Astrocyte of the cerebellum (primary cell): Measurements from ENCODE around the gene OR56B4.
"Not testable (repeated sequence)": the region's sequence is repeated elsewhere in the genome, so short reads cannot be mapped to it uniquely, and the experiment has no call there.

Experiments used
- DNase-seq: peaks from one replicate; pipeline ENCODE4 v3.0.0-alpha.2; 2011; ENCODE audit warnings: low read depth
- H3K4me3 ChIP-seq: 2 replicates; pipeline ENCODE4 v1.5.1; 2011; ENCODE audit warnings: mild to moderate bottlenecking, low read depth, low read length, moderate library complexity
- CTCF ChIP-seq: IDR thresholded peaks from 2 replicates; pipeline ENCODE4 v1.5.1; 2012; ENCODE audit warnings: low read length, low read depth, moderate library complexity, mild to moderate bottlenecking; ENCODE audit errors: missing control alignments
- in situ Hi-C: cut with HindIII; loops from 2 replicates; pipeline ENCODE4 v1.10.0; 2017; ENCODE audit warnings: low sequenced_read_pairs

The OR56B4 gene

GRCh38 chr11:6107384-6107783, at the start of gene OR56B4:
TSS of gene OR56B4 (plus strand) at chr11:6107684. CDS start at chr11:6107779, 95 bp downstream.
- in situ Hi-C loops, DNase-seq, H3K4me3 ChIP-seq: not testable (repeated sequence)

GRCh38 chr11:6061475-6061874, 46.0 kb upstream of the OR56B4 start:
- in situ Hi-C loops: no loop called here
- TF ChIP-seq CTCF: no peak
- H3K4me3 ChIP-seq: no peak overlapping the region
- DNase-seq: no peak

GRCh38 chr11:6062691-6063358, 44.7 kb upstream of the OR56B4 start:
- DNase-seq: no peak
- no peak overlapping the region for H3K4me3 ChIP-seq
- TF ChIP-seq CTCF: no peak
- in situ Hi-C loops: no loop called here

- TF ChIP-seq CTCF: no peak
- in situ Hi-C loops: no loop called here
Measured at GRCh38 chr11:6067502-6067901, 40.0 kb upstream of the OR56B4 start.

DNA sequence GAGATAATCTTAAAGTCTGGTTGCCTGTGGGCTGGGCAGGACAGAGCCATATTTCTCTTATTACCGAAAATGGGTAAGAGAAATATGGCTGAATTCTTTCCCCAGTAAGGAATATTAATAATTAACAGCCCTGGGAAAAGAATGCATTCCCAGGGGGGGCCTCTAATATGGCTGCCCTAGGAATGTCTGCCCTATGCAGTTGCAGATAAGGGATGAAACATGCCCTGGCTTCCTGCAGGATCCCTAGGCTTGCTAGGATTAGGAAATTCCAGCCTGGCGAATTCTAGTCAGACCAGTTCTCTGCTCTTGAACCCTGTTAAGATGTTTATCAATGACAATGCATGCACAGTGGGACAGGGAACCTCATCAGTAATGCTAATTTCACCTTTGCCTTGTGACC, 31.0 kb upstream of the OR56B4 start:
- DNase-seq, H3K4me3 ChIP-seq, in situ Hi-C loops: not testable (repeated sequence)

More at GRCh38 chr11:6067502-6067901, 40.0 kb upstream of the OR56B4 start:
- H3K4me3 ChIP-seq: no peak overlapping the region
- no peak for DNase-seq

- TF ChIP-seq CTCF: no peak
- H3K4me3 ChIP-seq: no peak overlapping the region
- in situ Hi-C loops: no loop called here
- no peak for DNase-seq
Measured at GRCh38 chr11:6077723-6078122, 29.8 kb upstream of the OR56B4 start.

DNA sequence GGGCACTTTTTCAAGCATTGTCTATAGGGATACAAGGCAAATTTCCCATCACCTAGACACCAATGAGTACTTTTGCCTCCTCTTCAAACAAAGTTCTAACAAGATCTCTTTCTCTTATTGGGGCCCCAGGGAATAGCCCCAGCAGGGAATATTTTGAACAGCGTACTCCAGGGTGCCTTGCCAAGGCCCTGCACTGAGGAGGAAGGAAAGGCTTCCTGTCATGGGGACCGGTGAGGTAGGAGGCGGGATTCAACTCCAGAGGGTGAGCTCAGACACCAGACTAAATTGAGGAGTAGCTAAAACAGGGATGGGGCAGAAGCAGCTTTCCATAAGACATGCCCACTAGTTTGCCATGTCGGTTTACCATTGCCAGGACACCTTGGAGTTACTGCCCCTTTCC, 28.0 kb upstream of the OR56B4 start:
- in situ Hi-C loops: no loop called here
- no peak for DNase-seq
- TF ChIP-seq CTCF: no peak
- no peak overlapping the region for H3K4me3 ChIP-seq

DNA sequence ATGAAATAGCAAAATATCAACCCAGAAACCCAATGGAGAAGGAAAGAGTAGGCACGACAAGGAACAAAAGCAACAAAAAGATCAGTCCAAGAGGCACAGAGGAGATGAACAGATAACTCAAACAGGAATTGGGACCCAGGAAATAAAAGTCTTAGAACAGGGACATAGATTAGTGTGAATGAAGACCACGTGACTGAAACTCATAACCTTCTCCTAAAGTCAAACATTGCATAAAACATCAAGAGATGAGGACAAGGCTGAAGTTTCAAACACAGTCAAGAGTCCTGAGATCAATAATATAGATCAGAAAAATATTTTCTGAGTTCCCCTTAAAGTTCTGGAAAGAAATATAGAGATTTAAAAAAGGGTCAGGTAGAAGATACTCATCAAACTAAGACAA, 24.4 kb upstream of the OR56B4 start:
- no peak overlapping the region for H3K4me3 ChIP-seq
- TF ChIP-seq CTCF: no peak
- DNase-seq: no peak
- in situ Hi-C loops: no loop called here
